Heart right ventricle (tissue), 16 donors: ENCODE measurements around the gene TMEM176A. TPM values are rescaled to one million over a fixed set of nuclear protein-coding genes. Genes with fewer than 3 reads are reported as not detected.

Experiments
- ATAC-seq, 8 donors: fragments of 200-7000 bp; cut with Tn5 transposase; one replicate each; pipeline ENCODE4 v1.9.1; 2020; ENCODE audit warnings: mild to moderate bottlenecking in 8 of 8, moderate library complexity in 8 of 8, moderate number of reproducible peaks in 1 of 8
- DNase-seq, 2 donors: peaks; one replicate each; pipeline ENCODE4 v3.0.0-alpha.2; 2020
- H3K27ac ChIP-seq, 10 donors: fragments of 200-600 bp; sonication (generic) in 2 of 10; one replicate each; pipeline versions ENCODE4 v1.5.0 to v1.8.0; 2020 to 2022; ENCODE audit warnings: mild to moderate bottlenecking in 3 of 10
- H3K27me3 ChIP-seq, 7 donors: fragments of 200-600 bp; one replicate each; pipeline ENCODE4 v1.8.0; 2021 to 2022; ENCODE audit warnings: mild to moderate bottlenecking in 2 of 7
- H3K36me3 ChIP-seq, 9 donors: fragments of 200-600 bp; sonication (generic) in 1 of 9; one replicate each; pipeline versions ENCODE4 v1.5.0 to v1.8.0; 2020 to 2022; ENCODE audit warnings: mild to moderate bottlenecking in 2 of 9
- H3K4me1 ChIP-seq, 9 donors: fragments of 200-600 bp; sonication (generic) in 1 of 9; one replicate each; pipeline versions ENCODE4 v1.5.0 to v1.8.0; 2020 to 2022; ENCODE audit warnings: mild to moderate bottlenecking in 4 of 9
- H3K4me3 ChIP-seq, 10 donors: fragments of 200-600 bp; sonication (generic) in 2 of 10; one replicate each; pipeline versions ENCODE4 v1.5.0 to v1.8.0; 2020 to 2022; ENCODE audit warnings: mild to moderate bottlenecking in 7 of 10, moderate library complexity in 2 of 10
- H3K9me3 ChIP-seq, 11 donors: fragments of 200-600 bp in 10 of 11; sonication (generic) in 2 of 11; one replicate each; pipeline versions ENCODE4 v1.5.0 to v1.8.0; 2013 to 2022; ENCODE audit warnings: mild to moderate bottlenecking in 2 of 11, control low read depth in 1 of 11, moderate library complexity in 1 of 11
- WGBS, 2 donors: extraction: QIAGEN DNeasy Blood & Tissue Kit; methylation state at CpG; one replicate each; pipeline ENCODE4 v1.1.7; 2013; ENCODE audit warnings: inconsistent platforms in 1 of 2; 5-methylcytosine and 5-hydroxymethylcytosine counted together
- intact Hi-C, 10 donors: fragments of 100-400 bp; cut with DNase I; formaldehyde crosslinking; loops; one replicate each; pipeline versions ENCODE4 v1.11.1 to v1.14.2; 2022
- polyA plus RNA-seq, 2 donors: library from polyadenylated mRNA; stranded (reverse); fragments of 200-250 nt; gene quantifications; one replicate each; pipeline ENCODE4 v1.2.3, GENCODE V29; 2013
- total RNA-seq, 10 donors: library from RNA; stranded (reverse); fragmentation: NEBNext Ultra II Directional in 3 of 10; extraction: Animal tissue kit (Norgen Biotek cat#: 25700) in 3 of 10; gene quantifications; one replicate each; pipeline versions ENCODE4 v1.2.1 to v1.2.4, GENCODE V29; 2021 to 2023
- TF ChIP-seq, protein P1 (sequence below), 9 donors: fragments of 200-600 bp; sonication (generic) in 2 of 9; IDR thresholded peaks; one replicate each; pipeline versions ENCODE4 v1.5.0 to v1.8.0; 2021 to 2022; ENCODE audit warnings: antibody characterized with exemption in 9 of 9, mild to moderate bottlenecking in 5 of 9, moderate library complexity in 1 of 9
- donor health status: Arrhythmogenic right ventricular cardiomyopathy.
- donor health status: ischemic (EF 13 %, LVEDD 7.1; RV severe dilation, severe dysfunction).
- donor health status: healthy with polysubstance abuse.
- donor health status: DM: no; HTN: yes; CAD: no.
- donor health status: DM: no; HTN: no; CAD: no.
- donor health status: ischemic (EF 25% LVEDD 6.9; RV normal size, moderate dysfunction).
- donor health status: ischemic (EF 25% LVEDD 5.7; RV mildly dilated, moderate dysfunction).
- donor health status: healthy.
- donor health status: DM: yes; HTN: yes; CAD: no.
- donor health status: Ischemic cardiomyopathy.
- donor health status: ischemic (EF 35%, LVEDD 5.7; RV mildly dilated, moderate dysfunction).
- donor health status: nonischemic (EF 11% LVEDD 7.7; RV severe dilation, severe dysfunction).
- donor health status: DM: yes; HTN: yes; CAD: no.
- donor health status: PGD.
- donor health status: ischemic (EF 29% LVEDD 5.4; RV normal size, mild dysfunction).
- donor health status: nonischemic (EF 23%, LVEDD 6.1; RV moderate dilation, normal function).

Gene TMEM176A
- total and polyA plus RNA-seq, 12 donors: 12.1 to 86.6 (median 18.7) TPM

DNA sequence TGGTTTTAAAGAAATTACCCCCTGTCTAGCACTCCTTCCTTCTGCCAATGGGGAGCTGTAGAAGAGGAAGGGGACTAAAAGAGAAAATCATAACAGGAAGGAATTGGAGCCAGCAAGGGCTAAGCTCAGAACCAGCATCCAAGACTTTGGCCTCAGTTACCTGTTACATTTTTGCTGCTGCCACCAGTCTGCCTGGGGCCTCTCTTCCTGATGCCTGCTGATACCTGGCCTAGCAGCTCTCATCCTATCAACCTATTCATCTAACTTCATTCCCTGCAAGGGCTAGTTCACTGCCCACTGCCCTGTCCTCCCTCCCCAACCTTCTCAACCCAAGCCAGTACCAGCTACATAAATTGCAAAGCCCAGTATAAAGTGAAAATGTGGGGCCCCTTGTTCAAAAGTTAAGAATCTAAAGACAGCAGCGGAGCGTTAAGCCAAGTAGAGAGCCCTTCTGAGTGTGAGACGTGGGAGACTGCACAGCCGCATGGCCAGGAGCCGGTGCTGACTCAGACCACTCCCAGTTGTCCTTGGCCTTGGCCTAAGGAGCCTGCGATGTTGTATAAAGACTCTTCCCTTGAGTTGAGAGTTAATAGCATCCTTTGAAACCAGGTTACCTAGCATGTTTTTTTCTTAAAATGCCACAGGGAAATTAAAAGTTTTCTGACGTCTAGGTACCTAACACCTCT is 38.5 kb downstream of the TMEM176A start:
- H3K27ac ChIP-seq: no peak overlapping the region
- ATAC-seq (no peak), DNase-seq (no peak)
- H3K4me1 ChIP-seq: no peaks in the 10 kb centered on the region
- TF ChIP-seq, protein P1, sequence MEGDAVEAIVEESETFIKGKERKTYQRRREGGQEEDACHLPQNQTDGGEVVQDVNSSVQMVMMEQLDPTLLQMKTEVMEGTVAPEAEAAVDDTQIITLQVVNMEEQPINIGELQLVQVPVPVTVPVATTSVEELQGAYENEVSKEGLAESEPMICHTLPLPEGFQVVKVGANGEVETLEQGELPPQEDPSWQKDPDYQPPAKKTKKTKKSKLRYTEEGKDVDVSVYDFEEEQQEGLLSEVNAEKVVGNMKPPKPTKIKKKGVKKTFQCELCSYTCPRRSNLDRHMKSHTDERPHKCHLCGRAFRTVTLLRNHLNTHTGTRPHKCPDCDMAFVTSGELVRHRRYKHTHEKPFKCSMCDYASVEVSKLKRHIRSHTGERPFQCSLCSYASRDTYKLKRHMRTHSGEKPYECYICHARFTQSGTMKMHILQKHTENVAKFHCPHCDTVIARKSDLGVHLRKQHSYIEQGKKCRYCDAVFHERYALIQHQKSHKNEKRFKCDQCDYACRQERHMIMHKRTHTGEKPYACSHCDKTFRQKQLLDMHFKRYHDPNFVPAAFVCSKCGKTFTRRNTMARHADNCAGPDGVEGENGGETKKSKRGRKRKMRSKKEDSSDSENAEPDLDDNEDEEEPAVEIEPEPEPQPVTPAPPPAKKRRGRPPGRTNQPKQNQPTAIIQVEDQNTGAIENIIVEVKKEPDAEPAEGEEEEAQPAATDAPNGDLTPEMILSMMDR (IDR thresholded peaks at IDR 0.05): no peak
- H3K4me3 ChIP-seq: no peak overlapping the region
- H3K27me3 ChIP-seq: no peaks in the 10 kb centered on the region
- intact Hi-C loops: no loop called here
- no peaks in the 10 kb centered on the region for H3K36me3 ChIP-seq
- WGBS, 2 donors: 74 to 91% methylated on average over 7 of the region's 7 CpGs
- H3K9me3 ChIP-seq: no peaks in the 10 kb centered on the region

DNA sequence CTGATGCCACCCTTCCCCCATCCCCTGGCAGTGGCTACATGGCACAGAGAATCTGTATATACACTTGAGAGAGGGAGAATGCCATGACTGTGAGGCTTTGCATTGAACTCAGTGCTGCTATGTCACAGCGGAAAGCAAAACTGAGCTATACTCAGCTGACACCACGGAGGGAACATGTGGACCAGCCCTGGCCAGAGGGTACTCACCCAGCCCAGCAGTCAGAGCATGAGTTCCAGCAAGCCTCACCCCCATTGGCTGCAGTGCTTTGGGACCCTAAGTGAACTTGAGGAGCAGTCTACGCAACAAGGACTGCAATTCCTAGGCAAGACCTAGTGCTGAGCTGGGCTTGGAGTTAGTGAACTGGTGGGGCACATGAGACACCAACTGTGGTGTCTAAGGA is 41.4 kb downstream of the TMEM176A start:
- 89 to 93% methylated on average over 3 of the region's 3 CpGs for WGBS, 2 donors
- ATAC-seq (no peak), DNase-seq (no peak)
- Histone ChIP-seq H3K27me3 (no peaks in the 10 kb centered on the region), H3K27ac (no peak overlapping the region), H3K4me1 (peaks cover 0 to 18% (median 6%) of the 10 kb centered on the region in 9 donors), H3K9me3 (no peaks in the 10 kb centered on the region), H3K36me3 (no peaks in the 10 kb centered on the region), H3K4me3 (no peak overlapping the region)
- intact Hi-C loops: no loop called here
- TF ChIP-seq, protein P1 (IDR thresholded peaks at IDR 0.05): no peak

DNA sequence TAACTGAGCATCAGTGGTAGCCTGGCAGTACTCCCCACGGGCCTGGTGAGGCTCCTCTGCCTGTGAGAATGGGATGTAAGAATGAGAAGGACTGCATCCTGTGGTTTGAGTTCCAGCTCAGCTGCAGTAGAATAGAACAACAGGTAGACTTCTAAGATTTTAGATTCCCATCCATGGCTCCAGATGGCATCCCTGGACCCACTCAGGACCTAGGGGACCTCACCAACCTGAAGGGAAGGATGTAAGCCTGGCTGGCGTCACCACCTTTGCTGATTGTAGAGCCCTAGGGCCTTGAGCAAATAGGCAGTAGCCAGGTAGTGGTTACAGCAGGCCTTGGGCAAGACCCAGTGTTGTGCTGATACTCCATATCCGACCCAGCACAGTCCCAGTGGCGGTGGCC is 42.1 kb downstream of the TMEM176A start:
- 67 to 84% methylated on average over 4 of the region's 4 CpGs for WGBS, 2 donors
- Histone ChIP-seq H3K27ac (no peak overlapping the region), H3K27me3 (no peaks in the 10 kb centered on the region), H3K4me1 (peaks cover 0 to 18% (median 6%) of the 10 kb centered on the region in 9 donors), H3K36me3 (no peaks in the 10 kb centered on the region), H3K9me3 (no peaks in the 10 kb centered on the region), H3K4me3 (no peak overlapping the region)
- DNase-seq: no peak
- TF ChIP-seq, protein P1 (IDR thresholded peaks at IDR 0.05): no peak
- intact Hi-C loops: no loop called here
- no peak for ATAC-seq

DNA sequence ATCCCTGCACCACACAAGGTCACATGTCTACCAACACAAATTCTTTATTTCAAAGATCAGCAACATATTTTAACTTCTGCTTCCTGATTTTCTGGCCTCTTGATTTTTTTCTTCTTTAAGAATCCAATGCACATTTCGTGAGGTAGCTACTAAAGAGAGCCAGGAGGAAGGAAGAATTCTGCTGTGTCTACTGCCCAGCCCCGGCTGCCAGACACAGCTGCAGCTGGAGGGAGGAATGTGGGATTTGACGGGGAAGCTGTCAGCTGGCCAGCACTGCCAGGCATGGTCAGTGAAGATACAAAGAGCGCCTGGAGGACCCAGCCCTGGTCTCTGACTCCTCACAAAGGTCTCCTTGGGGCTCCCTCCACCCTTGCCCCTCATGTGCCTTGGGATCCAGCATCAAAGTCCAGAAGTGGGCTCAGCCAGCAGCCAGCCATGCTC is 44.9 kb downstream of the TMEM176A start:
- peak; percentile 60 to 61 for DNase-seq
- Histone ChIP-seq H3K27ac (peak overlapping the region in 3 of 10 donors; percentile 7 to 62 (median 23)), H3K9me3 (no peaks in the 10 kb centered on the region), H3K4me1 (peaks cover 0 to 18% (median 6%) of the 10 kb centered on the region in 9 donors), H3K36me3 (no peaks in the 10 kb centered on the region), H3K27me3 (no peaks in the 10 kb centered on the region), H3K4me3 (no peak overlapping the region)
- ATAC-seq: peak; percentile 56 to 91 (median 86)
- 5 to 9% methylated on average over 4 of the region's 4 CpGs for WGBS, 2 donors
- TF ChIP-seq, protein P1 (IDR thresholded peaks at IDR 0.05): no peak
- intact Hi-C loops: loop anchor here in 1 of 10 donors (5.0 kb wide), 1 partner anchor 48 kb away; no protein-coding TSS in a partner anchor
